Tibial nerve (tissue), 4 donors: ENCODE data around the gene REEP2. TPM values are rescaled to one million over a fixed set of nuclear protein-coding genes. Genes with fewer than 3 reads are reported as not detected.
"Not testable (repeated sequence)": the region's sequence is repeated elsewhere in the genome, so short reads cannot be mapped to it uniquely, and the experiment has no call there.

ENCODE experiments used
- DNase-seq, 2 donors: peaks; one replicate each; pipeline ENCODE4 v3.0.0-alpha.2; 2019; ENCODE audit warnings: low spot score in 2 of 2
- H3K27ac ChIP-seq, 4 donors: fragments of 200-600 bp; sonication (generic) in 3 of 4; one replicate each; pipeline ENCODE4 v1.5.1; 2017 to 2019; ENCODE audit warnings: mild to moderate bottlenecking in 1 of 4
- H3K27me3 ChIP-seq, 2 donors: fragments of 200-600 bp; sonication (generic) in 1 of 2; one replicate each; pipeline versions ENCODE4 v1.5.1 to v1.6.0; 2017 to 2019
- H3K36me3 ChIP-seq, 3 donors: fragments of 200-600 bp; sonication (generic); one replicate each; pipeline ENCODE4 v1.5.1; 2018 to 2019
- H3K4me1 ChIP-seq, 4 donors: fragments of 200-600 bp; sonication (generic) in 3 of 4; one replicate each; pipeline ENCODE4 v1.5.1; 2017 to 2019
- H3K4me3 ChIP-seq, 4 donors: fragments of 200-600 bp; sonication (generic) in 3 of 4; one replicate each; pipeline ENCODE4 v1.5.1; 2017 to 2019; ENCODE audit warnings: mild to moderate bottlenecking in 1 of 4, moderate library complexity in 1 of 4
- H3K9me3 ChIP-seq, 4 donors: fragments of 200-600 bp; sonication (generic) in 3 of 4; one replicate each; pipeline ENCODE4 v1.5.1; 2017 to 2019
- CTCF ChIP-seq, 5 experiments: fragments of 200-600 bp in 3 of 5; fragments of 450-650 bp in 2 of 5; sonication (generic) in 3 of 5; IDR thresholded peaks; one replicate each; pipeline ENCODE4 v1.5.1; 2016 to 2019; ENCODE audit warnings: antibody characterized with exemption in 5 of 5, mild to moderate bottlenecking in 3 of 5, moderate library complexity in 2 of 5
- EP300 ChIP-seq, 2 donors: sonication (generic); formaldehyde crosslinking; IDR thresholded peaks; one replicate each; pipeline ENCODE4 v1.6.1; 2017; ENCODE audit warnings: antibody characterized with exemption in 2 of 2, mild to moderate bottlenecking in 1 of 2
- POLR2A ChIP-seq, 2 donors: fragments of 450-650 bp; IDR thresholded peaks; one replicate each; pipeline ENCODE4 v1.6.1; 2017; ENCODE audit warnings: antibody characterized with exemption in 2 of 2, mild to moderate bottlenecking in 2 of 2, moderate library complexity in 2 of 2
- WGBS, 2 donors: methylation state at CpG; one replicate each; pipeline ENCODE4 v1.1.5; 2018; 5-methylcytosine and 5-hydroxymethylcytosine counted together
- total RNA-seq, 4 donors: library from RNA; depleted of rRNA; stranded (reverse); fragments of >200 nt; gene quantifications; one replicate each; pipeline ENCODE4 v1.1.0, GENCODE V29; 2016

The REEP2 gene
- total RNA-seq, 4 donors from 2014 or later, result 5.7 to 8.1 (median 7.5) TPM

- TF ChIP-seq EP300 (IDR thresholded peaks at IDR 0.05), result no peak
- no peak for TF ChIP-seq CTCF (IDR thresholded peaks at IDR 0.05)
- no peak for TF ChIP-seq POLR2A (IDR thresholded peaks at IDR 0.05)
- Histone ChIP-seq H3K27ac (no peak overlapping the region), H3K4me1 (peaks cover 0 to 45% (median 20%) of the 10 kb centered on the region in 4 donors), H3K36me3 (peaks cover 0 to 11% (median 0%) of the 10 kb centered on the region in 3 donors), H3K4me3 (no peak overlapping the region), H3K27me3 (no peaks in the 10 kb centered on the region), H3K9me3 (no peaks in the 10 kb centered on the region)
- DNase-seq, result no peak
- WGBS, 2 donors, result 77 to 81% methylated on average over 8 of the region's 8 CpGs
These were observed 30.2 kb downstream of the REEP2 start for GRCh38 chr5:138468966-138469539.

GRCh38 chr5:138469540-138470321 is 30.9 kb downstream of the REEP2 start:
- Histone ChIP-seq H3K4me3 (no peak overlapping the region), H3K27ac (no peak overlapping the region), H3K36me3 (peaks cover 0 to 11% (median 0%) of the 10 kb centered on the region in 3 donors), H3K4me1 (peaks cover 0 to 45% (median 20%) of the 10 kb centered on the region in 4 donors), H3K27me3 (no peaks in the 10 kb centered on the region), H3K9me3 (no peaks in the 10 kb centered on the region)
- WGBS, 2 donors, result 54 to 59% methylated on average over 8 of the region's 8 CpGs
- TF ChIP-seq POLR2A (IDR thresholded peaks at IDR 0.05) (no peak), CTCF (IDR thresholded peaks at IDR 0.05) (no peak), EP300 (IDR thresholded peaks at IDR 0.05) (no peak)
- no peak for DNase-seq

GRCh38 chr5:138470322-138471051 is 31.6 kb downstream of the REEP2 start:
- WGBS, 2 donors, result 56 to 68% methylated on average over 3 of the region's 3 CpGs
- H3K27ac ChIP-seq, result no peak overlapping the region

GRCh38 chr5:138471052-138471361 is 32.1 kb downstream of the REEP2 start:
- Histone ChIP-seq H3K27me3 (no peaks in the 10 kb centered on the region), H3K9me3 (no peaks in the 10 kb centered on the region), H3K4me3 (no peak overlapping the region), H3K36me3 (peaks cover 0 to 11% (median 0%) of the 10 kb centered on the region in 3 donors), H3K4me1 (peaks cover 0 to 39% (median 18%) of the 10 kb centered on the region in 4 donors), H3K27ac (no peak overlapping the region)
- WGBS, 2 donors, result 87 to 93% methylated on average over 2 of the region's 2 CpGs
- TF ChIP-seq EP300 (IDR thresholded peaks at IDR 0.05) (no peak), CTCF (IDR thresholded peaks at IDR 0.05) (no peak)
- DNase-seq, result no peak

More at GRCh38 chr5:138470322-138471051, 31.6 kb downstream of the REEP2 start:
- Histone ChIP-seq H3K4me3 (no peak overlapping the region), H3K27me3 (no peaks in the 10 kb centered on the region), H3K4me1 (peaks cover 0 to 44% (median 20%) of the 10 kb centered on the region in 4 donors), H3K9me3 (no peaks in the 10 kb centered on the region), H3K36me3 (peaks cover 0 to 11% (median 0%) of the 10 kb centered on the region in 3 donors)
- DNase-seq, result no peak
- TF ChIP-seq POLR2A (IDR thresholded peaks at IDR 0.05) (no peak), EP300 (IDR thresholded peaks at IDR 0.05) (no peak), CTCF (IDR thresholded peaks at IDR 0.05) (no peak)

GRCh38 chr5:138472353-138472752 is 33.5 kb downstream of the REEP2 start:
- H3K36me3 ChIP-seq, result peaks cover 0 to 6% (median 0%) of the 10 kb centered on the region in 3 donors
- TF ChIP-seq CTCF (IDR thresholded peaks at IDR 0.05) (no peak), POLR2A (IDR thresholded peaks at IDR 0.05) (no peak), EP300 (IDR thresholded peaks at IDR 0.05) (no peak)
- H3K27ac ChIP-seq, result no peak overlapping the region
- WGBS, 2 donors, result 48 to 58% methylated on average over 6 of the region's 6 CpGs
- H3K27me3 ChIP-seq, result no peaks in the 10 kb centered on the region
- H3K9me3 ChIP-seq, result no peaks in the 10 kb centered on the region
- no peak overlapping the region for H3K4me3 ChIP-seq
- no peak for DNase-seq
- peaks cover 0 to 26% (median 10%) of the 10 kb centered on the region in 4 donors for H3K4me1 ChIP-seq

GRCh38 chr5:138473151-138473550 is 34.3 kb downstream of the REEP2 start:
- H3K27ac ChIP-seq, H3K36me3 ChIP-seq, H3K4me3 ChIP-seq, H3K27me3 ChIP-seq, H3K9me3 ChIP-seq, DNase-seq: not testable (repeated sequence)
- WGBS, 2 donors, result 86 to 92% methylated on average over 5 of the region's 5 CpGs
- peaks cover 0 to 18% (median 3%) of the 10 kb centered on the region in 4 donors for H3K4me1 ChIP-seq
